Tracheal epithelial cell (primary cell): ENCODE data around the gene HHLA2. TPM values are rescaled to one million over a fixed set of nuclear protein-coding genes. Genes with fewer than 3 reads are reported as not detected.

ENCODE experiments used
- total RNA-seq: library from RNA; depleted of rRNA; stranded (reverse); fragments of >200 nt; gene quantifications from 2 replicates; pipeline ENCODE4 v1.2.1, GENCODE V29; 2014

Gene HHLA2
- total RNA-seq, result not detected in 2 replicates

DNA sequence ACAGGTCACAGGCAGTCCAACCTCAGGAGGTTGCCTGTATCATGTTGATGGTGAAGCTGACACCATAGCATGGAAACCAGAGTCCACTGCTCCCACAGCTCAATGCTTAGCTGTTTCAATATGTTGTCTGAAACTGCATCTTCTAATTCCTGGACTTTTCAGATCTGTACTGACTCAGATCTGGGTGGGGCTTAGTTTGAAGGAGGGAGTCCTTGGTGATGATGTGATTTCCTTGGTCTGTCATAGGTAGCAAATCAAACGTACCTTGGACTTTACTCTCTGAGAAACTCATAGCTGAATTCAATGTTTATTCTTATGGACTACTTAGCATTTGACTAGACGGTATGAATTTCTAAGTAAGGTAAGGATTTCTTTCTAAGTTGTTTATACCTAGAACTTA is at the start of gene HHLA2:
TSS of gene HHLA2 (plus strand) at position 310 of the 400 bp plus-strand sequence. CDS start 55,266 bp downstream, outside the sequence.

Other genes starting within 250 kb of the HHLA2 start
- 54.8 and 97.8 TPM in 2 replicates for gene CD47, start 205.5 kb upstream of the HHLA2 start, total RNA-seq
- gene IFT57, start 74.1 kb upstream of the HHLA2 start, total RNA-seq, result 34.0 and 34.7 TPM in 2 replicates
- under 0.01 and 0.21 TPM in 2 replicates for gene MYH15, start 214.0 kb downstream of the HHLA2 start, total RNA-seq